HepG2 (cell line): ENCODE results near the gene TMCC1. TPM values are rescaled to one million over a fixed set of nuclear protein-coding genes. Genes with fewer than 3 reads are reported as not detected.
A peak's percentile ranks its signal among the peaks of the same experiment; 100 is the strongest.

Experiments
- KAT7 ChIP-seq: IDR thresholded peaks from 2 replicates; pipeline ENCODE4 v1.6.1; 2018; ENCODE audit warnings: borderline replicate concordance, missing compliant biosample characterization
- KMT2A ChIP-seq: sonication (generic); formaldehyde crosslinking; IDR thresholded peaks from 2 replicates; pipeline ENCODE4 v1.4.0; 2020; ENCODE audit warnings: missing genetic modification reagents
- NRL ChIP-seq: sonication (generic); formaldehyde crosslinking; IDR thresholded peaks from 2 replicates; pipeline ENCODE4 v1.5.0; 2020; ENCODE audit warnings: missing genetic modification reagents, mild to moderate bottlenecking, moderate library complexity, borderline replicate concordance
- PHF5A ChIP-seq: IDR thresholded peaks from one replicate; pipeline ENCODE4 v1.6.1; 2018; ENCODE audit warnings: low read depth, missing genetic modification reagents; ENCODE audit not compliant: unreplicated experiment
- SSRP1 ChIP-seq: IDR thresholded peaks from 2 replicates; pipeline ENCODE4 v1.6.1; 2016; ENCODE audit warnings: control low read depth
- ZBED4 ChIP-seq: sonication (generic); formaldehyde crosslinking; IDR thresholded peaks from 2 replicates; pipeline ENCODE4 v1.4.0; 2020; ENCODE audit warnings: missing genetic modification reagents, borderline replicate concordance
- ZBTB25 ChIP-seq: IDR thresholded peaks from 2 replicates; pipeline ENCODE4 v1.6.1; 2018; ENCODE audit warnings: missing genetic modification reagents
- ZNF207 ChIP-seq: fragments of 450-650 bp; IDR thresholded peaks from 2 replicates; pipeline ENCODE4 v1.6.1; 2016; ENCODE audit warnings: antibody characterized with exemption, borderline replicate concordance
- ZNF367 ChIP-seq: sonication (generic); formaldehyde crosslinking; IDR thresholded peaks from 2 replicates; pipeline ENCODE4 v1.4.0; 2020; ENCODE audit warnings: missing genetic modification reagents, borderline replicate concordance
- ZNF431 ChIP-seq: sonication (generic); formaldehyde crosslinking; IDR thresholded peaks from 2 replicates; pipeline ENCODE4 v1.9.0; 2022; ENCODE audit warnings: missing genetic modification reagents, low read depth, mild to moderate bottlenecking, borderline replicate concordance
- ZNF451 ChIP-seq: sonication (generic); formaldehyde crosslinking; IDR thresholded peaks from 2 replicates; pipeline ENCODE4 v1.5.0; 2020; ENCODE audit warnings: mild to moderate bottlenecking, missing genetic modification reagents
- ZNF749 ChIP-seq: sonication (generic); formaldehyde crosslinking; IDR thresholded peaks from 2 replicates; pipeline ENCODE4 v1.8.0; 2022; ENCODE audit warnings: mild to moderate bottlenecking, missing genetic modification reagents, moderate library complexity, borderline replicate concordance
- ZSCAN29 ChIP-seq: sonication (generic); formaldehyde crosslinking; conservative IDR thresholded peaks from 2 replicates; pipeline ENCODE4 v1.4.0; 2020; ENCODE audit warnings: mild to moderate bottlenecking, missing genetic modification reagents
- polyA plus RNA-seq, 8 experiments: library from polyadenylated mRNA; depleted of rRNA in 3 of 8; stranded (reverse) in 7 of 8; unstranded in 1 of 8; fragments of >200 nt; fragmentation: Illumina TruSeq in 4 of 8; extraction: Trizol in 4 of 8; gene quantifications; 2 replicates each; pipeline versions ENCODE4 v1.2.1 to v1.2.3, GENCODE V29; 2011 to 2016; ENCODE audit warnings: low read depth in 4 of 8, missing spikeins in 1 of 8, mixed read lengths in 1 of 8; ENCODE audit not compliant: insufficient read depth in 1 of 8
- total RNA-seq, 5 experiments: library from RNA; depleted of rRNA; stranded (reverse); fragments of >200 nt; fragmentation: Illumina TruSeq; extraction: Trizol; gene quantifications; 2 replicates each; pipeline ENCODE4 v1.2.3, GENCODE V29; 2016; ENCODE audit warnings: low read depth in 1 of 5
- TF ChIP-seq, protein P1 (sequence below): IDR thresholded peaks from 2 replicates; pipeline ENCODE4 v1.6.1; 2016; ENCODE audit warnings: missing compliant biosample characterization, missing genetic modification reagents, borderline replicate concordance
- TF ChIP-seq, protein P2 (sequence below): sonication (generic); formaldehyde crosslinking; IDR thresholded peaks from 2 replicates; pipeline ENCODE4 v1.5.0; 2020; ENCODE audit warnings: mild to moderate bottlenecking, missing genetic modification reagents
- TF ChIP-seq, protein P3 (sequence below): sonication (generic); formaldehyde crosslinking; IDR thresholded peaks from 2 replicates; pipeline ENCODE4 v1.9.0; 2021; ENCODE audit warnings: missing genetic modification reagents, borderline replicate concordance
- TF ChIP-seq, protein P4 (sequence below): sonication (generic); formaldehyde crosslinking; IDR thresholded peaks from 2 replicates; pipeline ENCODE4 v1.4.0; 2020; ENCODE audit warnings: low read depth, mild to moderate bottlenecking, missing genetic modification reagents

Gene TMCC1
- total and polyA plus RNA-seq, 2 of the 13 experiments (the other 11 are each of a cell fraction or from before 2014, with no cell fraction given) = 12.1 to 264 TPM

DNA sequence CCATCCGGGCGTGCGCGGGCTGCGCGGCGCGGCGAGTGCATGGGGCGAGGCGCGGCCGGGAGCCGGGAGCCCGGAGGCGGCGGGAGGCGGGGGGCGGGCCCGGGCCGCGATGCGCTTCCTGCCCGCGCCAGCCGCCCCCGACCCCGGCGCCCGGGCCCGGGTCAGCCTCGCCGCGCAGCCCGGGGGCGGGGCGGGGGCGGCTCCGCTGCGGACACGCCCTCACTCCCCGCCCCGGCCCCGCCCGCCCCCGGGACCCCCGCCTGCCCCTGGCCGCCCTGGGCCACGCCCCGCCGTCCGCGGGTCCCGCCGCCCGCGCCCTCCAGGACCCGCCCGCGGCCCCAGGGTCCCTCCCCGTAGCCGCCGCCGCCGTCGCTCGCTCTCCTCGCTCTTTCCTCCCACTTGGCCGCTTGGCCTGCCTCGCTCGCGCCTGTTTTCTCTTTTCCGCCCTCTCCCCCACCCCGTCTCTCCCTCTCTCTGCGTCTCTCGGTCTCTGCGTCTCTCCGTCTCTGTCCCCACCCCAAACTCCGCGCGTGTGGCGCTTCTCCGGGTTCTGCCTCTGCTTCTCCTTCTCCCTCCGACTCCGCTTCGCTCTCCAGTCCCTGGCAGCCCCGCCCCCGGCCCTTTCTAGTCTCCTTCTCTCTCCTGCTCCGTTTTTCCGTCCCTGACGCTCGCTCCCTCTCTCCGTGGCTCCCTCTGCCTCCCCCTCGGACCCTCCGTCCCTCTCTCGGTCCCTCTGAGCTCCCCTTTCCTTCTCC, 286.7 kb downstream of the TMCC1 start, which contains the start of gene PLXND1 (continued):
- TF ChIP-seq ZBED4 (CRISPR knock-in tag) (no peak), NRL (CRISPR knock-in tag) (peak; percentile 64; the same call in 1 of the 2 replicates), ZBTB25 (CRISPR knock-in tag) (no peak), PHF5A (CRISPR knock-in tag) (no peak), ZSCAN29 (CRISPR knock-in tag) (no peak), KMT2A (CRISPR knock-in tag) (no peak), ZNF207 (no peak), ZNF451 (CRISPR knock-in tag) (no peak), SSRP1 (CRISPR knock-in tag) (no peak), ZNF431 (no peak), ZNF367 (CRISPR knock-in tag) (no peak), KAT7 (no peak), ZNF749 (CRISPR knock-in tag) (no peak)
- TF ChIP-seq, protein P1, sequence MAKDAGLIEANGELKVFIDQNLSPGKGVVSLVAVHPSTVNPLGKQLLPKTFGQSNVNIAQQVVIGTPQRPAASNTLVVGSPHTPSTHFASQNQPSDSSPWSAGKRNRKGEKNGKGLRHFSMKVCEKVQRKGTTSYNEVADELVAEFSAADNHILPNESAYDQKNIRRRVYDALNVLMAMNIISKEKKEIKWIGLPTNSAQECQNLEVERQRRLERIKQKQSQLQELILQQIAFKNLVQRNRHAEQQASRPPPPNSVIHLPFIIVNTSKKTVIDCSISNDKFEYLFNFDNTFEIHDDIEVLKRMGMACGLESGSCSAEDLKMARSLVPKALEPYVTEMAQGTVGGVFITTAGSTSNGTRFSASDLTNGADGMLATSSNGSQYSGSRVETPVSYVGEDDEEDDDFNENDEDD (CRISPR knock-in tag) = peak; percentile 48; the same call in 1 of the 2 replicates
- TF ChIP-seq, protein P2, sequence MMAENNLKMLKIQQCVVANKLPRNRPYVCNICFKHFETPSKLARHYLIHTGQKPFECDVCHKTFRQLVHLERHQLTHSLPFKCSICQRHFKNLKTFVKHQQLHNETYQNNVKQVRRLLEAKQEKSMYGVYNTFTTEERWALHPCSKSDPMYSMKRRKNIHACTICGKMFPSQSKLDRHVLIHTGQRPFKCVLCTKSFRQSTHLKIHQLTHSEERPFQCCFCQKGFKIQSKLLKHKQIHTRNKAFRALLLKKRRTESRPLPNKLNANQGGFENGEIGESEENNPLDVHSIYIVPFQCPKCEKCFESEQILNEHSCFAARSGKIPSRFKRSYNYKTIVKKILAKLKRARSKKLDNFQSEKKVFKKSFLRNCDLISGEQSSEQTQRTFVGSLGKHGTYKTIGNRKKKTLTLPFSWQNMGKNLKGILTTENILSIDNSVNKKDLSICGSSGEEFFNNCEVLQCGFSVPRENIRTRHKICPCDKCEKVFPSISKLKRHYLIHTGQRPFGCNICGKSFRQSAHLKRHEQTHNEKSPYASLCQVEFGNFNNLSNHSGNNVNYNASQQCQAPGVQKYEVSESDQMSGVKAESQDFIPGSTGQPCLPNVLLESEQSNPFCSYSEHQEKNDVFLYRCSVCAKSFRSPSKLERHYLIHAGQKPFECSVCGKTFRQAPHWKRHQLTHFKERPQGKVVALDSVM = no peak
- TF ChIP-seq, protein P3, sequence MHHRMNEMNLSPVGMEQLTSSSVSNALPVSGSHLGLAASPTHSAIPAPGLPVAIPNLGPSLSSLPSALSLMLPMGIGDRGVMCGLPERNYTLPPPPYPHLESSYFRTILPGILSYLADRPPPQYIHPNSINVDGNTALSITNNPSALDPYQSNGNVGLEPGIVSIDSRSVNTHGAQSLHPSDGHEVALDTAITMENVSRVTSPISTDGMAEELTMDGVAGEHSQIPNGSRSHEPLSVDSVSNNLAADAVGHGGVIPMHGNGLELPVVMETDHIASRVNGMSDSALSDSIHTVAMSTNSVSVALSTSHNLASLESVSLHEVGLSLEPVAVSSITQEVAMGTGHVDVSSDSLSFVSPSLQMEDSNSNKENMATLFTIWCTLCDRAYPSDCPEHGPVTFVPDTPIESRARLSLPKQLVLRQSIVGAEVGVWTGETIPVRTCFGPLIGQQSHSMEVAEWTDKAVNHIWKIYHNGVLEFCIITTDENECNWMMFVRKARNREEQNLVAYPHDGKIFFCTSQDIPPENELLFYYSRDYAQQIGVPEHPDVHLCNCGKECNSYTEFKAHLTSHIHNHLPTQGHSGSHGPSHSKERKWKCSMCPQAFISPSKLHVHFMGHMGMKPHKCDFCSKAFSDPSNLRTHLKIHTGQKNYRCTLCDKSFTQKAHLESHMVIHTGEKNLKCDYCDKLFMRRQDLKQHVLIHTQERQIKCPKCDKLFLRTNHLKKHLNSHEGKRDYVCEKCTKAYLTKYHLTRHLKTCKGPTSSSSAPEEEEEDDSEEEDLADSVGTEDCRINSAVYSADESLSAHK (CRISPR knock-in tag) = no peak
- TF ChIP-seq, protein P4, sequence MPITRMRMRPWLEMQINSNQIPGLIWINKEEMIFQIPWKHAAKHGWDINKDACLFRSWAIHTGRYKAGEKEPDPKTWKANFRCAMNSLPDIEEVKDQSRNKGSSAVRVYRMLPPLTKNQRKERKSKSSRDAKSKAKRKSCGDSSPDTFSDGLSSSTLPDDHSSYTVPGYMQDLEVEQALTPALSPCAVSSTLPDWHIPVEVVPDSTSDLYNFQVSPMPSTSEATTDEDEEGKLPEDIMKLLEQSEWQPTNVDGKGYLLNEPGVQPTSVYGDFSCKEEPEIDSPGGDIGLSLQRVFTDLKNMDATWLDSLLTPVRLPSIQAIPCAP (CRISPR knock-in tag) = no peak
